Uterus (tissue), 2 donors: Measurements from ENCODE around the gene RBFOX1.

Source experiments
- POLR2A ChIP-seq, 2 donors: fragments of 450-650 bp; IDR thresholded peaks; one replicate each; pipeline ENCODE4 v1.6.1; 2016; ENCODE audit warnings: antibody characterized with exemption in 2 of 2, mild to moderate bottlenecking in 1 of 2, moderate library complexity in 1 of 2
- TF ChIP-seq, protein P1 (sequence below), 4 experiments: fragments of 200-600 bp in 2 of 4; fragments of 450-650 bp in 2 of 4; sonication (generic) in 2 of 4; IDR thresholded peaks; one replicate each; pipeline ENCODE4 v1.5.1; 2016 to 2019; ENCODE audit warnings: antibody characterized with exemption in 4 of 4, mild to moderate bottlenecking in 2 of 4, moderate library complexity in 1 of 4

DNA sequence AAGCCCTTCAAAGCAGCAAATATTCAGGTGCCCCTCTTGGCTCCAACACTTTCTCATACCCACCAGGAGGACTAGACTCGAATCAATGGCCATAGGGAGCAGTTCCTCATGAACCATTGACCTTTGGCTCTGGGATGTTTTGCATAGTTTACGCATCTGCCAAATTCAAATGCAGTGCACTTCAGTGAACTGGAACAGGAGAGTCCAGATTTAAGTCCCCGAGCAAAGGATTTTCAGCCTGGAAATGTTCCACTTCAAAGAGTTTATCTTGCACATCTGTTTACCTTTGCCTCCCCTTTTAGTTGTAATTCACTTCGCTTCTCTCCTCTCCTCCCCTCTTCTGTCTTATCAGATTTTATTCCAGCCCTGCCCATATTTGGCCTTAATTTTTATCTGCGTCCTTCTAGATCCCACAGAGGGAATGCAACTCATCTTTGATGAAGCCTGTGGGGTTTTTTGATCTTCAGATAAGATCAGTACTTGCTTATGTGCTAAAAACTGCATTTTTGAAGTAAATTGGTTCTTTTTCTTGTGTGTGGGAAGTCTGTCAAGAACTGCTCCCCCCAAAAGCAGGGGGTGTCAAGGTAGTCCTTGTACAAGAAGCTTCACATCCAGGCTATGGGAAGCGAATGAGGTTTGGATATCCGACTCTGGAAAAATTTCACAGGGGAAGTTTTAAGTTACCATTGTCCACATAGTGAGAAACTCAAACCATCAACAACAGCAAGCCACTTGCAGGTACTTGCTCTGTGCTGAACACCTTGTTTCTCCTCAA lies 281.6 kb downstream of the RBFOX1 start:
- TF ChIP-seq, protein P1, sequence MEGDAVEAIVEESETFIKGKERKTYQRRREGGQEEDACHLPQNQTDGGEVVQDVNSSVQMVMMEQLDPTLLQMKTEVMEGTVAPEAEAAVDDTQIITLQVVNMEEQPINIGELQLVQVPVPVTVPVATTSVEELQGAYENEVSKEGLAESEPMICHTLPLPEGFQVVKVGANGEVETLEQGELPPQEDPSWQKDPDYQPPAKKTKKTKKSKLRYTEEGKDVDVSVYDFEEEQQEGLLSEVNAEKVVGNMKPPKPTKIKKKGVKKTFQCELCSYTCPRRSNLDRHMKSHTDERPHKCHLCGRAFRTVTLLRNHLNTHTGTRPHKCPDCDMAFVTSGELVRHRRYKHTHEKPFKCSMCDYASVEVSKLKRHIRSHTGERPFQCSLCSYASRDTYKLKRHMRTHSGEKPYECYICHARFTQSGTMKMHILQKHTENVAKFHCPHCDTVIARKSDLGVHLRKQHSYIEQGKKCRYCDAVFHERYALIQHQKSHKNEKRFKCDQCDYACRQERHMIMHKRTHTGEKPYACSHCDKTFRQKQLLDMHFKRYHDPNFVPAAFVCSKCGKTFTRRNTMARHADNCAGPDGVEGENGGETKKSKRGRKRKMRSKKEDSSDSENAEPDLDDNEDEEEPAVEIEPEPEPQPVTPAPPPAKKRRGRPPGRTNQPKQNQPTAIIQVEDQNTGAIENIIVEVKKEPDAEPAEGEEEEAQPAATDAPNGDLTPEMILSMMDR (IDR thresholded peaks at IDR 0.05): no peak
- no peak for TF ChIP-seq POLR2A (IDR thresholded peaks at IDR 0.05)
